ENCODE measurements around the gene ISCA2.

DNA sequence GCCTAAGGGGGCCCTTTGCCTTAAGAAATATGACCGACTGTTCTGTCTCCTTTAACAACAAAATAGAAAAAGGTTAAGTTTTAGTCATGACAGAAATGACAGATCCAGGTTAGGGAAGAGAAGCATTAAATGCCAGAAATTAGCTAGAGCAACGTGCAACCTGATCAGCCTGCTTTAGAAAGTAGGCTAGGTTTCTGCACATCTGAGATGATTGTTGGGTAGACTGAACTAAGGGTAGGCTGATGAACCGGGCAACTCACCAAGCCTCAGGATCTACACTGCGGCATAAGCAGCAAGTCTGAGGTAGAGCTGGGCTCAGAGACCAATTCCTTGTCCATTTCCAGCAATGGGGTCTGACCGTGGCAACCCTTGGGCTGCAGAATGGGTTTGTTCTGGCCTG, 29.9 kb upstream of the ISCA2 start:
- TF ChIP-seq, protein P1, sequence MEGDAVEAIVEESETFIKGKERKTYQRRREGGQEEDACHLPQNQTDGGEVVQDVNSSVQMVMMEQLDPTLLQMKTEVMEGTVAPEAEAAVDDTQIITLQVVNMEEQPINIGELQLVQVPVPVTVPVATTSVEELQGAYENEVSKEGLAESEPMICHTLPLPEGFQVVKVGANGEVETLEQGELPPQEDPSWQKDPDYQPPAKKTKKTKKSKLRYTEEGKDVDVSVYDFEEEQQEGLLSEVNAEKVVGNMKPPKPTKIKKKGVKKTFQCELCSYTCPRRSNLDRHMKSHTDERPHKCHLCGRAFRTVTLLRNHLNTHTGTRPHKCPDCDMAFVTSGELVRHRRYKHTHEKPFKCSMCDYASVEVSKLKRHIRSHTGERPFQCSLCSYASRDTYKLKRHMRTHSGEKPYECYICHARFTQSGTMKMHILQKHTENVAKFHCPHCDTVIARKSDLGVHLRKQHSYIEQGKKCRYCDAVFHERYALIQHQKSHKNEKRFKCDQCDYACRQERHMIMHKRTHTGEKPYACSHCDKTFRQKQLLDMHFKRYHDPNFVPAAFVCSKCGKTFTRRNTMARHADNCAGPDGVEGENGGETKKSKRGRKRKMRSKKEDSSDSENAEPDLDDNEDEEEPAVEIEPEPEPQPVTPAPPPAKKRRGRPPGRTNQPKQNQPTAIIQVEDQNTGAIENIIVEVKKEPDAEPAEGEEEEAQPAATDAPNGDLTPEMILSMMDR (IDR thresholded peaks at IDR 0.05; ENCODE audit: borderline replicate concordance, extremely low read depth, low read length, poor library complexity, severe bottlenecking), result no peak
- TF ChIP-seq EZH2 (IDR thresholded peaks at IDR 0.05; ENCODE audit: borderline replicate concordance, low read depth, low read length, severe bottlenecking), result no peak
